HG03108 (cell line): ENCODE data around the gene NUP54.

ENCODE experiments used
- ATAC-seq: cut with Tn5 transposase; IDR thresholded peaks from one replicate; pipeline ENCODE4 v1.9.1; 2021; ENCODE audit warnings: moderate library complexity; ENCODE audit not compliant: unreplicated experiment

Gene NUP54

GRCh38 chr4:76147454-76148141 is 599 bp downstream of the NUP54 start:
- peak; percentile 31 for ATAC-seq

GRCh38 chr4:76144546-76144945 is 3.7 kb downstream of the NUP54 start:
- ATAC-seq, result no peak

- ATAC-seq, result no peak
These were observed 7.0 kb downstream of the NUP54 start for GRCh38 chr4:76141241-76141640.

GRCh38 chr4:76127754-76128153 is 20.4 kb downstream of the NUP54 start:
- ATAC-seq, result no peak

- no peak for ATAC-seq
These were observed 22.4 kb downstream of the NUP54 start for GRCh38 chr4:76125816-76126215.

- ATAC-seq, result no peak
These were observed 28.0 kb downstream of the NUP54 start for GRCh38 chr4:76120199-76120598.

GRCh38 chr4:76117536-76117935 is 30.7 kb downstream of the NUP54 start:
- ATAC-seq, result no peak

- no peak for ATAC-seq
These were observed 31.4 kb downstream of the NUP54 start for GRCh38 chr4:76116821-76117220.

- ATAC-seq, result no peak
These were observed 39.6 kb downstream of the NUP54 start for GRCh38 chr4:76108467-76109181.

GRCh38 chr4:76106442-76106841 is 41.8 kb downstream of the NUP54 start:
- ATAC-seq, result no peak

- no peak for ATAC-seq
These were observed 42.5 kb downstream of the NUP54 start for GRCh38 chr4:76105652-76106051.

- no peak for ATAC-seq
These were observed 52.1 kb downstream of the NUP54 start for GRCh38 chr4:76096076-76096475.

- ATAC-seq, result no peak
These were observed 52.6 kb downstream of the NUP54 start for GRCh38 chr4:76095568-76095967.

GRCh38 chr4:76091052-76091451 is 57.1 kb downstream of the NUP54 start:
- ATAC-seq, result no peak

- ATAC-seq, result no peak
These were observed 57.9 kb downstream of the NUP54 start for GRCh38 chr4:76090241-76090691.

GRCh38 chr4:76088719-76089118 is 59.5 kb downstream of the NUP54 start:
- no peak for ATAC-seq

- ATAC-seq, result no peak
These were observed 61.0 kb downstream of the NUP54 start for GRCh38 chr4:76087007-76087769.

GRCh38 chr4:76084542-76084941 is 63.7 kb downstream of the NUP54 start:
- no peak for ATAC-seq

GRCh38 chr4:76083386-76083988 is 64.7 kb downstream of the NUP54 start:
- no peak for ATAC-seq

- ATAC-seq, result no peak
These were observed 70.1 kb downstream of the NUP54 start for GRCh38 chr4:76078033-76078613.

GRCh38 chr4:76074993-76075600 is 73.1 kb downstream of the NUP54 start:
- ATAC-seq, result no peak
